CD4-positive, alpha-beta T cell treated with Interleukin-4 for 4 hours (primary cell): ENCODE results near the gene ZKSCAN5.

Experiments
- DNase-seq: peaks from one replicate; pipeline ENCODE4 v3.0.0-alpha.2; 2020

Gene ZKSCAN5

GRCh38 chr7:99504603-99505323 lies at the start of gene ZKSCAN5:
Gene ZKSCAN5, plus strand, starts transcription at chr7:99504662. Its CDS starts 1,383 bp downstream, at chr7:99506045.
- DNase-seq, result peak; percentile 95

GRCh38 chr7:99455874-99456273 lies 48.6 kb upstream of the ZKSCAN5 start:
- DNase-seq, result no peak

GRCh38 chr7:99456288-99456687 lies 48.2 kb upstream of the ZKSCAN5 start:
- no peak for DNase-seq

- DNase-seq, result no peak
These were observed 47.3 kb upstream of the ZKSCAN5 start for GRCh38 chr7:99457050-99457649.

GRCh38 chr7:99457650-99458493 lies 46.6 kb upstream of the ZKSCAN5 start:
- no peak for DNase-seq

- DNase-seq, result no peak
These were observed 45.4 kb upstream of the ZKSCAN5 start for GRCh38 chr7:99459087-99459486.

GRCh38 chr7:99460651-99461050 lies 43.8 kb upstream of the ZKSCAN5 start:
- no peak for DNase-seq

GRCh38 chr7:99461221-99461620 lies 43.2 kb upstream of the ZKSCAN5 start:
- no peak for DNase-seq

GRCh38 chr7:99465421-99465768 lies 39.1 kb upstream of the ZKSCAN5 start:
- no peak for DNase-seq

GRCh38 chr7:99468336-99468918 lies 36.0 kb upstream of the ZKSCAN5 start:
- no peak for DNase-seq

GRCh38 chr7:99469381-99470065 lies 34.9 kb upstream of the ZKSCAN5 start:
- DNase-seq, result no peak

GRCh38 chr7:99472561-99473314 lies 31.7 kb upstream of the ZKSCAN5 start, which contains the start of gene ZNF789:
Gene ZNF789, plus strand, starts transcription at chr7:99472890. Its CDS starts 3,567 bp downstream, at chr7:99476457.
- DNase-seq, result peak; percentile 98

- peak; percentile 24 for DNase-seq
These were observed 31.2 kb upstream of the ZKSCAN5 start for GRCh38 chr7:99473315-99473596.

- no peak for DNase-seq
These were observed 28.4 kb upstream of the ZKSCAN5 start for GRCh38 chr7:99476107-99476506.

GRCh38 chr7:99478464-99479440 lies 25.7 kb upstream of the ZKSCAN5 start:
- no peak for DNase-seq

- DNase-seq, result no peak
These were observed 19.4 kb upstream of the ZKSCAN5 start for GRCh38 chr7:99485094-99485493.

GRCh38 chr7:99489235-99489634 lies 15.2 kb upstream of the ZKSCAN5 start:
- no peak for DNase-seq

- no peak for DNase-seq
These were observed 13.6 kb upstream of the ZKSCAN5 start for GRCh38 chr7:99490878-99491277.

- no peak for DNase-seq
These were observed 10.6 kb upstream of the ZKSCAN5 start for GRCh38 chr7:99493823-99494222.

- DNase-seq, result peak; percentile 18
These were observed 6.5 kb upstream of the ZKSCAN5 start for GRCh38 chr7:99497766-99498545.
